Measurements from ENCODE around the gene PSMB9. TPM values are rescaled to one million over a fixed set of nuclear protein-coding genes. Genes with fewer than 3 reads are reported as not detected.

The PSMB9 gene
- total and polyA plus RNA-seq, 8 donors = 5.4 to 107 (median 13.5) TPM

DNA sequence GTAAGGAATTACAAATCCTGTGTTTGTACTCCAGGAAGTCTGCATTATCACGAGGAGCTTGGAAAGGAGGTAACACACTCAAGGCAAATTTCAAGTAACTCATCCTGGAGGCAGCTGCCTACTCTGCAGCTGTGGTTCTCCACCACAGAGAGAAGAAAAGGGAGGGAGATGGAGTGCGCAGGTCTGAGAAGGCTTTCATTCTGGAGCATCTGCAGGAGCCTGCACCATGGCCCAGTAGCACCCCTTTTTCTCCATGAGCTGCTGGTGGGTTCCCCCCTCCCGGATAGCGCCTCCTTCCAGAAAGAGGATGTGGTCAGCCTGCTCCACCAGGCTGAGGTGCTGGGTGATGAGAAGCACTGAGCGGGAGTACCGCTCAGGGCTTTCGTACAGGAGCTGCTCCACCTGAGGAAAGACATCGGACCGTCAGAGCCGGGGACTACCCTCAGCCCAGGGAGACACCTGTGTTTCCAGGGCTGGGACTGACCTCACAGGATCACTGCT, 8.6 kb upstream of the PSMB9 start:
- WGBS, 5 donors = 65 to 79% (median 69%) methylated on average over 10 of the region's 10 CpGs
- Histone ChIP-seq H3K9me3 (no peaks in the 10 kb centered on the region), H3K4me1 (peaks cover 19 to 68% (median 49%) of the 10 kb centered on the region in 4 donors), H3K36me3 (peaks cover 30 to 77% (median 72%) of the 10 kb centered on the region in 4 donors), H3K4me3 (peak overlapping the region; percentile 61 to 80 (median 70)), H3K27ac (peak overlapping the region; percentile 21 to 99 (median 96)), H3K27me3 (no peaks in the 10 kb centered on the region)
- no peak for TF ChIP-seq POLR2A (IDR thresholded peaks at IDR 0.05)
- no peak for TF ChIP-seq POLR2AphosphoS5 (IDR thresholded peaks at IDR 0.05)
- no peak for TF ChIP-seq EP300 (IDR thresholded peaks at IDR 0.05)
- TF ChIP-seq, protein P1, sequence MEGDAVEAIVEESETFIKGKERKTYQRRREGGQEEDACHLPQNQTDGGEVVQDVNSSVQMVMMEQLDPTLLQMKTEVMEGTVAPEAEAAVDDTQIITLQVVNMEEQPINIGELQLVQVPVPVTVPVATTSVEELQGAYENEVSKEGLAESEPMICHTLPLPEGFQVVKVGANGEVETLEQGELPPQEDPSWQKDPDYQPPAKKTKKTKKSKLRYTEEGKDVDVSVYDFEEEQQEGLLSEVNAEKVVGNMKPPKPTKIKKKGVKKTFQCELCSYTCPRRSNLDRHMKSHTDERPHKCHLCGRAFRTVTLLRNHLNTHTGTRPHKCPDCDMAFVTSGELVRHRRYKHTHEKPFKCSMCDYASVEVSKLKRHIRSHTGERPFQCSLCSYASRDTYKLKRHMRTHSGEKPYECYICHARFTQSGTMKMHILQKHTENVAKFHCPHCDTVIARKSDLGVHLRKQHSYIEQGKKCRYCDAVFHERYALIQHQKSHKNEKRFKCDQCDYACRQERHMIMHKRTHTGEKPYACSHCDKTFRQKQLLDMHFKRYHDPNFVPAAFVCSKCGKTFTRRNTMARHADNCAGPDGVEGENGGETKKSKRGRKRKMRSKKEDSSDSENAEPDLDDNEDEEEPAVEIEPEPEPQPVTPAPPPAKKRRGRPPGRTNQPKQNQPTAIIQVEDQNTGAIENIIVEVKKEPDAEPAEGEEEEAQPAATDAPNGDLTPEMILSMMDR (IDR thresholded peaks at IDR 0.05) = no peak
- intact Hi-C loops (cut with DNase I; ENCODE audit: low total_unique reads) = no loop called here
- DNase-seq = no peak

DNA sequence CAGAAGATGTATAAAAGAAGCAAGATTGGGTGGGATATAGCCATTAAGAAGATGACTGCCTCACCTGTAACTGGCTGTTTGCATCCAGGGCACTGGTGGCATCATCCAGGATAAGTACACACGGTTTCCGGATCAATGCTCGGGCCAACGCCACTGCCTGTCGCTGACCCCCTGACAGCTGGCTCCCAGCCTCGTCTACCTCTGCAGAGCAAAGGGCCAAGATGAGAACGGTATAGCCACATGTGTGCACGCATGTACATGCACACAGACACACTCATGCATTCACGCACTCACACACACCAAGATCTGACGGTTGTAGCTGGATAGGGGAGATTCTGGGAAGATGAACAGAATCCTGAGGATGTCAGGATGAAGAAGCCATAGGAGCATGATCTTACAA, 7.0 kb upstream of the PSMB9 start:
- Histone ChIP-seq H3K27me3 (no peaks in the 10 kb centered on the region), H3K4me3 (peak overlapping the region in 1 of 4 donors; percentile 21), H3K9me3 (no peaks in the 10 kb centered on the region), H3K4me1 (peaks cover 24 to 78% (median 56%) of the 10 kb centered on the region in 4 donors), H3K27ac (no peak overlapping the region), H3K36me3 (peaks cover 32 to 77% (median 68%) of the 10 kb centered on the region in 4 donors)
- no peak for TF ChIP-seq POLR2AphosphoS5 (IDR thresholded peaks at IDR 0.05)
- TF ChIP-seq EP300 (IDR thresholded peaks at IDR 0.05) = no peak
- TF ChIP-seq POLR2A (IDR thresholded peaks at IDR 0.05) = no peak
- TF ChIP-seq, protein P1 (IDR thresholded peaks at IDR 0.05) = no peak
- intact Hi-C loops (cut with DNase I; ENCODE audit: low total_unique reads) = no loop called here
- WGBS, 5 donors = 92 to 94% (median 93%) methylated on average over 10 of the region's 10 CpGs
- DNase-seq = no peak

DNA sequence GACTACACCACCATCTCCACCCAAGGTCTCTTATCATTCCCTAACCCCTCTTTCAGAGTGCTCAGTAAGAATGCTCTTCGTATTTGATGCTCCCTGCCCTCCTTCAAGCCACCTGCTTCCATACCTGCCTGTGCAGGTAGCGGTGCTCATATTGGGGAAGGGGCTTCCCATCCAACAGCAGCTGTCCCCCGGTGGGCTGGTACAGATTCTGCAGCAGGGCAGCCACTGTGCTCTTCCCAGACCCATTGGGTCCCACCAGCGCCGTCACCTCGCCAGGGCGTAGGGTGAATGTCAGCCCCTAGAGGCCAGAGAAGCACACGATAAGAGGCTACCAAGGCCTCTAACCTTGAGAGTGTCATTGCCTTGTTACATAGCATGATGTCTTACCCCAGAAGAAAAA, 6.2 kb upstream of the PSMB9 start:
- peak overlapping the region in 1 of 4 donors; percentile 21 for H3K4me3 ChIP-seq
- H3K36me3 ChIP-seq = peaks cover 34 to 71% (median 64%) of the 10 kb centered on the region in 4 donors
- intact Hi-C loops (cut with DNase I; ENCODE audit: low total_unique reads) = no loop called here
- no peaks in the 10 kb centered on the region for H3K27me3 ChIP-seq
- DNase-seq = no peak
- 90 to 95% (median 91%) methylated on average over 3 to 8 of the region's 8 CpGs for WGBS, 5 donors
- TF ChIP-seq EP300 (IDR thresholded peaks at IDR 0.05) (no peak), POLR2A (IDR thresholded peaks at IDR 0.05) (no peak), POLR2AphosphoS5 (IDR thresholded peaks at IDR 0.05) (no peak)
- TF ChIP-seq, protein P1 (IDR thresholded peaks at IDR 0.05) = no peak
- no peak overlapping the region for H3K27ac ChIP-seq
- no peaks in the 10 kb centered on the region for H3K9me3 ChIP-seq
- peaks cover 23 to 77% (median 56%) of the 10 kb centered on the region in 4 donors for H3K4me1 ChIP-seq

DNA sequence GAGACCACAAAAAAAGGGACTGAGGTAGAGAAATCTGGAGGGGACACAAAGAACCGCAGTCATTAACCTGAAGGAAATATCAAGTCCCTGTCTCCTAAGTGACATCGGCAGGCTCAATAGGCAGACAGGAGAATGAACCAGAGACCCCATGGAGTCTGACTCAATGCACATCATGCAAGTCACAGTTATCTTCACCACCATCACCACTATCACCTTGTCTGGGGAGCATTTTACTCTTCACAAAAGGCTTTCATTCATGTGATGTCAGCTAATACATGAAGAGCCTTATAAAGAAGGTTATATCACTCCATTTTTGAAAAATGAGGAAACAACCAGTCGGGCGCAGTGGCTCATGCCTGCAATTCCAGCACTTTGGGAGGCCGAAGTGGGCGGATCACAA, 4.9 kb upstream of the PSMB9 start:
- Histone ChIP-seq H3K4me1 (peaks cover 19 to 69% (median 52%) of the 10 kb centered on the region in 4 donors), H3K36me3 (peaks cover 34 to 71% (median 64%) of the 10 kb centered on the region in 4 donors), H3K4me3 (peak overlapping the region in 1 of 4 donors; percentile 7), H3K27ac (peak overlapping the region in 2 of 5 donors; percentile 3 to 7), H3K9me3 (no peaks in the 10 kb centered on the region), H3K27me3 (no peaks in the 10 kb centered on the region)
- DNase-seq = no peak
- intact Hi-C loops (cut with DNase I; ENCODE audit: low total_unique reads) = no loop called here
- WGBS, 5 donors = 79 to 80% (median 80%) methylated on average over 6 of the region's 6 CpGs
- TF ChIP-seq, protein P1 (IDR thresholded peaks at IDR 0.05) = no peak
- TF ChIP-seq EP300 (IDR thresholded peaks at IDR 0.05) (no peak), POLR2A (IDR thresholded peaks at IDR 0.05) (no peak), POLR2AphosphoS5 (IDR thresholded peaks at IDR 0.05) (no peak)
